SK-N-SH treated with all-trans-retinoic acid at 6 μM for 48 hours (cell line): ENCODE data around the gene CACNA1I.

Experiments
- ATAC-seq: fragments of 200-7000 bp; cut with Tn5 transposase; 3 replicates; pipeline ENCODE4 v1.9.1; 2020; ENCODE audit warnings: mild to moderate bottlenecking, moderate library complexity
- ARNTL ChIP-seq: fragments of 450-650 bp; formaldehyde crosslinking; IDR thresholded peaks from 2 replicates; pipeline ENCODE4 v1.5.0; 2020; ENCODE audit warnings: low read depth, mild to moderate bottlenecking, moderate library complexity, borderline replicate concordance
- BACH2 ChIP-seq: fragments of 250-450 bp; sonication (Bioruptor Pico); IDR thresholded peaks from 2 replicates; pipeline ENCODE4 v1.9.0; 2021; ENCODE audit warnings: mild to moderate bottlenecking, borderline replicate concordance
- CSDC2 ChIP-seq: fragments of 250-450 bp; sonication (Bioruptor Pico); IDR thresholded peaks from 2 replicates; pipeline ENCODE4 v1.5.0; 2020; ENCODE audit warnings: mild to moderate bottlenecking, moderate library complexity
- CSRNP3 ChIP-seq: fragments of 250-450 bp; sonication (Bioruptor Pico); IDR thresholded peaks from 2 replicates; pipeline ENCODE4 v1.5.1; 2021; ENCODE audit warnings: mild to moderate bottlenecking, moderate library complexity
- ESRRG ChIP-seq: fragments of 250-450 bp; sonication (Bioruptor Pico); IDR thresholded peaks from 2 replicates; pipeline ENCODE4 v1.6.1; 2021; ENCODE audit warnings: mild to moderate bottlenecking
- GLIS3 ChIP-seq: fragments of 250-450 bp; sonication (Bioruptor Pico); IDR thresholded peaks from 2 replicates; pipeline ENCODE4 v1.5.0; 2020; ENCODE audit warnings: mild to moderate bottlenecking, moderate library complexity
- ISL1 ChIP-seq: fragments of 250-450 bp; sonication (Bioruptor Pico); IDR thresholded peaks from 2 replicates; pipeline ENCODE4 v2.1.2; 2022; ENCODE audit warnings: mild to moderate bottlenecking, moderate library complexity
- PATZ1 ChIP-seq: fragments of 250-450 bp; sonication (Bioruptor Pico); IDR thresholded peaks from 2 replicates; pipeline ENCODE4 v1.8.0; 2020; ENCODE audit warnings: mild to moderate bottlenecking, moderate library complexity, borderline replicate concordance
- PPARA ChIP-seq: fragments of 250-450 bp; sonication (Bioruptor Pico); IDR thresholded peaks from 2 replicates; pipeline ENCODE4 v1.5.0; 2020; ENCODE audit warnings: mild to moderate bottlenecking, borderline replicate concordance
- RARB ChIP-seq: fragments of 250-450 bp; sonication (Bioruptor Pico); IDR thresholded peaks from 2 replicates; pipeline ENCODE4 v1.8.0; 2021; ENCODE audit warnings: mild to moderate bottlenecking, moderate library complexity
- TCF4 ChIP-seq: fragments of 250-450 bp; sonication (Bioruptor Pico); IDR thresholded peaks from 2 replicates; pipeline ENCODE4 v1.8.0; 2021; ENCODE audit warnings: mild to moderate bottlenecking, moderate library complexity, borderline replicate concordance
- TOX ChIP-seq: fragments of 250-450 bp; sonication (Bioruptor Pico); IDR thresholded peaks from 2 replicates; pipeline ENCODE4 v1.8.0; 2021; ENCODE audit warnings: mild to moderate bottlenecking, moderate library complexity, borderline replicate concordance
- ZC3H10 ChIP-seq: fragments of 250-450 bp; sonication (Bioruptor Pico); IDR thresholded peaks from 2 replicates; pipeline ENCODE4 v1.5.1; 2021; ENCODE audit warnings: mild to moderate bottlenecking, moderate library complexity
- ZFP3 ChIP-seq: fragments of 250-450 bp; sonication (Bioruptor Pico); IDR thresholded peaks from 2 replicates; pipeline ENCODE4 v1.5.0; 2020; ENCODE audit warnings: mild to moderate bottlenecking, moderate library complexity
- ZFP30 ChIP-seq: fragments of 450-650 bp; formaldehyde crosslinking; IDR thresholded peaks from 2 replicates; pipeline ENCODE4 v1.5.0; 2022; ENCODE audit warnings: mild to moderate bottlenecking, moderate library complexity
- ZNF565 ChIP-seq: fragments of 450-650 bp; formaldehyde crosslinking; conservative IDR thresholded peaks from 2 replicates; pipeline ENCODE4 v1.5.0; 2020; ENCODE audit warnings: low read depth, mild to moderate bottlenecking, moderate library complexity
- ZNF70 ChIP-seq: fragments of 450-650 bp; formaldehyde crosslinking; IDR thresholded peaks from 2 replicates; pipeline ENCODE4 v1.5.0; 2020; ENCODE audit warnings: mild to moderate bottlenecking, moderate library complexity
- TF ChIP-seq, protein P1 (sequence below): fragments of 250-450 bp; sonication (Bioruptor Pico); IDR thresholded peaks from 2 replicates; pipeline ENCODE4 v1.8.0; 2021; ENCODE audit warnings: low read depth, mild to moderate bottlenecking, moderate library complexity, borderline replicate concordance
- TF ChIP-seq, protein P2 (sequence below): fragments of 250-450 bp; sonication (Bioruptor Pico); IDR thresholded peaks from 2 replicates; pipeline ENCODE4 v1.5.0; 2020; ENCODE audit warnings: mild to moderate bottlenecking, moderate library complexity

CACNA1I gene

GRCh38 chr22:39648630-39648950 is 78.0 kb downstream of the CACNA1I start (continued):
- TF ChIP-seq, protein P1, sequence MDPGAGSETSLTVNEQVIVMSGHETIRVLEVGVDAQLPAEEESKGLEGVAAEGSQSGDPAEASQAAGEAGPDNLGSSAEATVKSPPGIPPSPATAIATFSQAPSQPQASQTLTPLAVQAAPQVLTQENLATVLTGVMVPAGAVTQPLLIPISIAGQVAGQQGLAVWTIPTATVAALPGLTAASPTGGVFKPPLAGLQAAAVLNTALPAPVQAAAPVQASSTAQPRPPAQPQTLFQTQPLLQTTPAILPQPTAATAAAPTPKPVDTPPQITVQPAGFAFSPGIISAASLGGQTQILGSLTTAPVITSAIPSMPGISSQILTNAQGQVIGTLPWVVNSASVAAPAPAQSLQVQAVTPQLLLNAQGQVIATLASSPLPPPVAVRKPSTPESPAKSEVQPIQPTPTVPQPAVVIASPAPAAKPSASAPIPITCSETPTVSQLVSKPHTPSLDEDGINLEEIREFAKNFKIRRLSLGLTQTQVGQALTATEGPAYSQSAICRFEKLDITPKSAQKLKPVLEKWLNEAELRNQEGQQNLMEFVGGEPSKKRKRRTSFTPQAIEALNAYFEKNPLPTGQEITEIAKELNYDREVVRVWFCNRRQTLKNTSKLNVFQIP (CRISPR knock-in tag), result no peak
- TF ChIP-seq CSDC2 (CRISPR knock-in tag), result no peak

GRCh38 chr22:39649500-39650089 is 79.0 kb downstream of the CACNA1I start:
- no peak for ATAC-seq
- TF ChIP-seq ISL1 (CRISPR knock-in tag) (no peak), ESRRG (no peak), PPARA (no peak)

DNA sequence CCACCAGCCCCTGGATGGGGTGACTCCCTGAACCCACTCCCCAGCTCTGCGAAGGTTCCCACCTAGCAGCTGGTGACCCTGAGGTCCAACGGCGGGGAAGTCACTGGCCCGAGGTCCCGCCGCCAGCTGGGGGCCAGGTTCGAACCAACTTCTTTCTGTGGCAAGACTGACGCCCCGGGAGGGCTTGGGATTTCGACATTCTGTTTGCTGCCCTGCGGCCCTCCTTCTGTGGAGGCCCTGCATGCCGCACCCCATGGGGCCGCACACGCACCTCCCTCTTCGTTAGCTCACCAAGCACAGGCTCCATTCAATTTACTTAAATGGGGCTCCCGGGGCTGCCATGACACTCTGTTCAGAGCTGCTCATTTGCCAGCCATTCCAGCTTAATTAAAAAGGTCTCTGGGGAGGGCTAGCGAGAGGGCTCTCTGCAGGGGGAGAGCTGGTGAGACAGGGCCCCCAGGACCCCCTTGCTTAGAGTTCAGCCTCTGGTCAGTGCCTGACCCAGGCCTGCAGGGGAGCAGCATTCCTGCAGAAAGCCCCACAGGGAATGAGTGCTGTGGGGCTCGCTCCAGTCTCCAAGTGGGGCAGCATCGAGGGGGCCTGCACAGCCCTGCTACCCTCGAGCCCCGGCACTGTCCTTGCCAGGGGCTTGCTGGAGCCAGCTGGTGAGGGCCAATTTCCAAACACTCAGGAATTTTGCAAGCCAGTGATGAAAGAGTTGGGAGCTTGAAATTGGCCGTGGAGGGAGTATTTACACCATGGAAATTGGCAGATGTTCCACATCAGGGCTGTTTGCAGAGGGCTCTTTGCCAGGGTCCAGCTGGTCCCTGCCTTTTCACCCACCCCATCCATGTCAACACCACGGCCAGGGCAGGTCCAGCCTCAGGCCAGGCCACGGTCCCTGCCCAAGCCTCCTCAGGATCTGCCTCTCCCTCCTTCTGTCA is 80.8 kb downstream of the CACNA1I start:
- TF ChIP-seq ZNF565 (CRISPR knock-in tag) (no peak), ARNTL (CRISPR knock-in tag) (no peak), CSRNP3 (CRISPR knock-in tag) (no peak), RARB (no peak), TOX (no peak), ESRRG (no peak), PPARA (no peak), ZFP3 (CRISPR knock-in tag) (no peak), TCF4 (no peak), PATZ1 (no peak)
- TF ChIP-seq, protein P1 (CRISPR knock-in tag), result no peak
- TF ChIP-seq, protein P2, sequence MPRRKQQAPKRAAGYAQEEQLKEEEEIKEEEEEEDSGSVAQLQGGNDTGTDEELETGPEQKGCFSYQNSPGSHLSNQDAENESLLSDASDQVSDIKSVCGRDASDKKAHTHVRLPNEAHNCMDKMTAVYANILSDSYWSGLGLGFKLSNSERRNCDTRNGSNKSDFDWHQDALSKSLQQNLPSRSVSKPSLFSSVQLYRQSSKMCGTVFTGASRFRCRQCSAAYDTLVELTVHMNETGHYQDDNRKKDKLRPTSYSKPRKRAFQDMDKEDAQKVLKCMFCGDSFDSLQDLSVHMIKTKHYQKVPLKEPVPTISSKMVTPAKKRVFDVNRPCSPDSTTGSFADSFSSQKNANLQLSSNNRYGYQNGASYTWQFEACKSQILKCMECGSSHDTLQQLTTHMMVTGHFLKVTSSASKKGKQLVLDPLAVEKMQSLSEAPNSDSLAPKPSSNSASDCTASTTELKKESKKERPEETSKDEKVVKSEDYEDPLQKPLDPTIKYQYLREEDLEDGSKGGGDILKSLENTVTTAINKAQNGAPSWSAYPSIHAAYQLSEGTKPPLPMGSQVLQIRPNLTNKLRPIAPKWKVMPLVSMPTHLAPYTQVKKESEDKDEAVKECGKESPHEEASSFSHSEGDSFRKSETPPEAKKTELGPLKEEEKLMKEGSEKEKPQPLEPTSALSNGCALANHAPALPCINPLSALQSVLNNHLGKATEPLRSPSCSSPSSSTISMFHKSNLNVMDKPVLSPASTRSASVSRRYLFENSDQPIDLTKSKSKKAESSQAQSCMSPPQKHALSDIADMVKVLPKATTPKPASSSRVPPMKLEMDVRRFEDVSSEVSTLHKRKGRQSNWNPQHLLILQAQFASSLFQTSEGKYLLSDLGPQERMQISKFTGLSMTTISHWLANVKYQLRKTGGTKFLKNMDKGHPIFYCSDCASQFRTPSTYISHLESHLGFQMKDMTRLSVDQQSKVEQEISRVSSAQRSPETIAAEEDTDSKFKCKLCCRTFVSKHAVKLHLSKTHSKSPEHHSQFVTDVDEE (CRISPR knock-in tag), result no peak
- no peak for ATAC-seq

- ATAC-seq, result no peak
- TF ChIP-seq, protein P2 (CRISPR knock-in tag), result no peak
- TF ChIP-seq GLIS3 (CRISPR knock-in tag), result no peak
- TF ChIP-seq PPARA, result no peak
- TF ChIP-seq ZFP3 (CRISPR knock-in tag), result no peak
- no peak for TF ChIP-seq ZNF565 (CRISPR knock-in tag)
- TF ChIP-seq ZNF70 (CRISPR knock-in tag), result no peak
- TF ChIP-seq ZC3H10 (CRISPR knock-in tag), result no peak
- no peak for TF ChIP-seq ZFP30 (CRISPR knock-in tag)
- TF ChIP-seq BACH2 (CRISPR knock-in tag), result no peak
- TF ChIP-seq PATZ1, result no peak
Measured at GRCh38 chr22:39652990-39653786, 82.6 kb downstream of the CACNA1I start.
